Thyroid gland (tissue), 4 donors: ENCODE results near the gene ZNF182. TPM values are rescaled to one million over a fixed set of nuclear protein-coding genes. Genes with fewer than 3 reads are reported as not detected.
"Not testable (repeated sequence)": the region's sequence is repeated elsewhere in the genome, so short reads cannot be mapped to it uniquely, and the experiment has no call there.

ENCODE experiments used
- DNase-seq, 2 donors: peaks; one replicate each; pipeline ENCODE4 v3.0.0-alpha.2; 2019
- H3K27ac ChIP-seq, 3 donors: fragments of 200-600 bp; sonication (generic); 1 replicate in 2 of 3; 2 replicates in 1 of 3; pipeline ENCODE4 v1.5.1; 2016 to 2019; ENCODE audit warnings: mild to moderate bottlenecking in 1 of 3, moderate library complexity in 1 of 3
- H3K27me3 ChIP-seq: fragments of 200-600 bp; sonication (generic); one replicate; pipeline ENCODE4 v1.5.1; 2019
- H3K36me3 ChIP-seq, 2 donors: fragments of 200-600 bp; sonication (generic); one replicate each; pipeline ENCODE4 v1.5.1; 2016 to 2019
- H3K4me1 ChIP-seq, 2 donors: fragments of 200-600 bp; sonication (generic); one replicate each; pipeline ENCODE4 v1.5.1; 2017 to 2019
- H3K4me3 ChIP-seq, 3 donors: fragments of 200-600 bp; sonication (generic); replicated peaks in 1 of 3; 1 replicate in 2 of 3; 2 replicates in 1 of 3; pipeline ENCODE4 v1.5.1; 2016; ENCODE audit warnings: mild to moderate bottlenecking in 1 of 3
- H3K9me3 ChIP-seq: fragments of 200-600 bp; sonication (generic); one replicate; pipeline ENCODE4 v1.5.1; 2017
- CTCF ChIP-seq, 6 experiments: fragments of 200-600 bp in 3 of 6; fragments of 450-650 bp in 3 of 6; sonication (generic) in 3 of 6; IDR thresholded peaks; one replicate each; pipeline ENCODE4 v1.5.1; 2016 to 2019; ENCODE audit warnings: antibody characterized with exemption in 6 of 6, mild to moderate bottlenecking in 2 of 6, inconsistent platforms in 1 of 6, moderate library complexity in 1 of 6
- POLR2A ChIP-seq, 2 donors: fragments of 450-650 bp; IDR thresholded peaks; one replicate each; pipeline ENCODE4 v1.6.1; 2017; ENCODE audit warnings: antibody characterized with exemption in 2 of 2, mild to moderate bottlenecking in 2 of 2, moderate library complexity in 1 of 2
- WGBS, 2 donors: methylation state at CpG; one replicate each; pipeline ENCODE4 v1.1.5; 2017; 5-methylcytosine and 5-hydroxymethylcytosine counted together
- intact Hi-C: fragments of 100-400 bp; cut with DNase I; formaldehyde crosslinking; loops from one replicate; pipeline ENCODE4 v1.15.1; 2023
- total RNA-seq, 4 donors: library from RNA; depleted of rRNA; stranded (reverse); fragments of >200 nt; gene quantifications; one replicate each; pipeline ENCODE4 v1.2.3, GENCODE V29; 2016

Gene ZNF182
- total RNA-seq, 4 donors from 2014 or later, result 6.3 to 13.8 (median 10.0) TPM

GRCh38 chrX:48035891-48036290 is 32.1 kb upstream of the ZNF182 start:
- Histone ChIP-seq H3K27me3 (no peaks in the 10 kb centered on the region), H3K4me1 (no peaks in the 10 kb centered on the region), H3K36me3 (no peaks in the 10 kb centered on the region), H3K9me3 (no peaks in the 10 kb centered on the region), H3K27ac (peak overlapping the region in 1 of 3 donors; percentile 57), H3K4me3 (no peak overlapping the region)
- intact Hi-C loops, result no loop called here
- DNase-seq, result no peak
- WGBS, 2 donors, result 33 to 42% methylated on average over 4 of the region's 4 CpGs
- TF ChIP-seq POLR2A (IDR thresholded peaks at IDR 0.05), result no peak
- TF ChIP-seq CTCF (IDR thresholded peaks at IDR 0.05), result no peak

- H3K4me3 ChIP-seq, H3K27me3 ChIP-seq, H3K4me1 ChIP-seq, H3K36me3 ChIP-seq, intact Hi-C loops, H3K9me3 ChIP-seq, DNase-seq, H3K27ac ChIP-seq: not testable (repeated sequence)
- 42 to 82% methylated on average over 3 to 9 of the region's 10 CpGs for WGBS, 2 donors
Observed at GRCh38 chrX:48030641-48031173, 26.9 kb upstream of the ZNF182 start.

GRCh38 chrX:48030237-48030636 is 26.4 kb upstream of the ZNF182 start:
- no peak for TF ChIP-seq POLR2A (IDR thresholded peaks at IDR 0.05)
- TF ChIP-seq CTCF (IDR thresholded peaks at IDR 0.05), result no peak
- Histone ChIP-seq H3K4me3 (no peak overlapping the region), H3K27ac (no peak overlapping the region), H3K36me3 (no peaks in the 10 kb centered on the region), H3K4me1 (no peaks in the 10 kb centered on the region), H3K9me3 (no peaks in the 10 kb centered on the region), H3K27me3 (no peaks in the 10 kb centered on the region)
- 83 to 93% methylated on average over 2 to 3 of the region's 10 CpGs for WGBS, 2 donors
- DNase-seq, result no peak
- intact Hi-C loops, result no loop called here

GRCh38 chrX:48028091-48028490 is 24.3 kb upstream of the ZNF182 start:
- intact Hi-C loops, result loop anchor here (5.0 to 10.0 kb wide), 2 partner anchors 56 to 193 kb away; partner anchors contain the start of gene ZNF81
- H3K36me3 ChIP-seq, result no peaks in the 10 kb centered on the region
- H3K27ac ChIP-seq, result no peak overlapping the region
- 96% methylated on average over 5 of the region's 8 CpGs; no CpG with 5 or more reads in 1 of the 2 donors for WGBS, 2 donors
- no peak overlapping the region for H3K4me3 ChIP-seq
- H3K9me3 ChIP-seq, result no peaks in the 10 kb centered on the region
- TF ChIP-seq POLR2A (IDR thresholded peaks at IDR 0.05), result no peak
- no peak for TF ChIP-seq CTCF (IDR thresholded peaks at IDR 0.05)
- no peak for DNase-seq
- no peaks in the 10 kb centered on the region for H3K27me3 ChIP-seq
- no peaks in the 10 kb centered on the region for H3K4me1 ChIP-seq

GRCh38 chrX:48027545-48027944 is 23.8 kb upstream of the ZNF182 start:
- not testable (repeated sequence) for H3K4me1 ChIP-seq, H3K9me3 ChIP-seq, H3K27ac ChIP-seq, DNase-seq, H3K4me3 ChIP-seq, H3K27me3 ChIP-seq, H3K36me3 ChIP-seq
- 52 to 72% methylated on average over 2 to 3 of the region's 4 CpGs for WGBS, 2 donors
- intact Hi-C loops, result loop anchor here (5.0 to 10.0 kb wide), 2 partner anchors 55 to 193 kb away; partner anchors contain the start of gene ZNF81

GRCh38 chrX:48025561-48025960 is 21.8 kb upstream of the ZNF182 start:
- Histone ChIP-seq H3K27ac (no peak overlapping the region), H3K9me3 (no peaks in the 10 kb centered on the region), H3K4me3 (no peak overlapping the region), H3K27me3 (no peaks in the 10 kb centered on the region), H3K4me1 (no peaks in the 10 kb centered on the region), H3K36me3 (no peaks in the 10 kb centered on the region)
- WGBS, 2 donors, result 4 to 5% methylated on average over 4 to 7 of the region's 7 CpGs
- DNase-seq, result peak; percentile 34 to 42
- peak; percentile 29 to 57 (median 52) for TF ChIP-seq CTCF (IDR thresholded peaks at IDR 0.05)
- no peak for TF ChIP-seq POLR2A (IDR thresholded peaks at IDR 0.05)
- intact Hi-C loops, result loop anchor here (5.0 to 10.0 kb wide), 2 partner anchors 53 to 191 kb away; partner anchors contain the start of gene ZNF81
